GM12892 (cell line): Measurements from ENCODE around the gene BZW1.

Source experiments
- DNase-seq: peaks from one replicate; pipeline ENCODE4 v3.0.0; 2011; ENCODE audit not compliant: insufficient read length
- FAIRE-seq: peaks from 2 replicates; lab custom pipeline; 2011; peaks lifted over from hg19 to GRCh38; lab: Jason Lieb, UNC
- POLR2A ChIP-seq: IDR thresholded peaks from 2 replicates; pipeline ENCODE4 v1.6.1; 2011; ENCODE audit warnings: low read depth, low read length, control low read depth
- POLR2AphosphoS5 ChIP-seq: IDR thresholded peaks from 2 replicates; pipeline ENCODE4 v1.6.1; 2011; ENCODE audit warnings: low read depth, low read length, control low read depth
- TAF1 ChIP-seq: IDR thresholded peaks from 2 replicates; pipeline ENCODE4 v1.6.1; 2011; ENCODE audit warnings: low read depth, mild to moderate bottlenecking, control low read depth, low read length, borderline replicate concordance

The BZW1 gene

DNA sequence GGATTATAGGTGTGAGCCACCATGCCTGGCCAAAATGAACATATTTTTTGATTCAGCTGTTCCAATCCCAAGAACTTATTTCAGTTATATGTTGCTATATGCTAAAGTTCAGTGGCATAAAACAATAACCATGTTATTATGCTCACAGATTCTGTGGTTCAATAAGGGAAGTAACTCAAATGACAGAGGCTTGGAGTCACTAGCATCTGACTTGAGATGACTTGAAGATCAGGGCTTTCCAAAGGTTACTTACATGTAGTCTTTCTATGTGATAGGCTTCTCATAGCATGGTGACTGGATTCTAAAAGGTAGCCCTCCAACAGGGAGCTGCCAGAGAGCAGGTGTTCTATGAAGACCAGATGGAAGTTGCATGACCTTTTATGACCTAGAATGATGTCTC, 35.6 kb downstream of the BZW1 start:
- FAIRE-seq = no peak
- no peak for DNase-seq
- TF ChIP-seq POLR2A = no peak
- TF ChIP-seq POLR2AphosphoS5 = no peak
- no peak for TF ChIP-seq TAF1

DNA sequence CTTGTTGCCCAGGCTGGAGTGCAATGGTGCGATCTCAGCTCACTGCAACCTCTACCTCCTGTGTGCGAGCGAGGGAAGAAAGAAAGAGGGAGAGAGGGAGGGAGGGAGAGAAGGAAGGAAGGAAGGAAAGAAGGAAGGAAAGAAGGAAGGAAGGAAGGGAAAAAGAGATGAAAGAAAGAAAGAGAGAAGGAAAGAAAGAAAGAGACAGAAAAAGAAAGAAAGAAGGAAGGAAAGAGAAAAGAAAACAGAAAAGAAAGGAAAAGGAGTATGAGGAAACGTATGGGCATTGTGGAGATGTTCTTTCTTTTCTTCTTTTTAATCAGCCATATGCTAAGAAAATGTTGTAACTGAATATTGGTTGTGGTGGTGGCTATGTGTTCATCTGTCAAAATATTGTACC, 36.2 kb downstream of the BZW1 start:
- DNase-seq (no peak), FAIRE-seq (no peak)
- no peak for TF ChIP-seq TAF1

DNA sequence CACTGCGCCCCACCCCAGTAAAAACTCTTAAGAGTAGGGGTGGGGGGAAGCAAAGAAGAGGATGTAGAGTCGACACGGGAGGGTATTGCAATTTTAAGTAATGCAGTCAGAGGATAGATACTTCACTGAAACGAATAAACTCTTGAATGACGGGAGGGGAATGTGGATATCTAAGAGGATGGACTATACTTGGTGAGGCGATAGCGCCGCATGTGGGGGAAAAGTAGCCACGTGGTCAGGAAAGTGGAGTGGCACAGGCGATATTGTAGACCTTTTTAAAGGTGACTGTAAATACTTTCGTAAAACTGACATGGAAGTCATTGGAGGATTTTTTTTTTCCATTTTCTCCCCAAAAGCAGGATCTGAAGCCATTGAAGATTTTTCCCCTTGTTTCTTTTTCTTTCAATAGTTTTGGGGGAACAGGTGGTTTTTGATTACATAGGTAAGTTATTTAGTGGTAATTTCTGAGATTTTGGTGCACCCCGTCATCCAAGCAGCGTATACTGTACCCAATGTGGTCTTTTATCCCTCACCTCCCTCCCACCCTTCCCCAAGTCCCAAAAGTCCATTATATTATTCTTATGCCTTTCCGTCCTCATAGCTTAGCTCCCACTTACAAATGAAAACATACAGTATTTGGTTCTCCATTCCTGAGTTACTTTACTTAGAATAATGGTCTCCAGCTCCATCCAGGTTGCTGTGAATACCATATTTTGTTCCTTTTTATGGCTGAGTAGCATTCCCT, 39.0 kb downstream of the BZW1 start:
- no peak for DNase-seq
- no peak for TF ChIP-seq POLR2A
- peak; percentile 45; the same call in 1 of the 2 replicates for TF ChIP-seq POLR2AphosphoS5
- FAIRE-seq = no peak

DNA sequence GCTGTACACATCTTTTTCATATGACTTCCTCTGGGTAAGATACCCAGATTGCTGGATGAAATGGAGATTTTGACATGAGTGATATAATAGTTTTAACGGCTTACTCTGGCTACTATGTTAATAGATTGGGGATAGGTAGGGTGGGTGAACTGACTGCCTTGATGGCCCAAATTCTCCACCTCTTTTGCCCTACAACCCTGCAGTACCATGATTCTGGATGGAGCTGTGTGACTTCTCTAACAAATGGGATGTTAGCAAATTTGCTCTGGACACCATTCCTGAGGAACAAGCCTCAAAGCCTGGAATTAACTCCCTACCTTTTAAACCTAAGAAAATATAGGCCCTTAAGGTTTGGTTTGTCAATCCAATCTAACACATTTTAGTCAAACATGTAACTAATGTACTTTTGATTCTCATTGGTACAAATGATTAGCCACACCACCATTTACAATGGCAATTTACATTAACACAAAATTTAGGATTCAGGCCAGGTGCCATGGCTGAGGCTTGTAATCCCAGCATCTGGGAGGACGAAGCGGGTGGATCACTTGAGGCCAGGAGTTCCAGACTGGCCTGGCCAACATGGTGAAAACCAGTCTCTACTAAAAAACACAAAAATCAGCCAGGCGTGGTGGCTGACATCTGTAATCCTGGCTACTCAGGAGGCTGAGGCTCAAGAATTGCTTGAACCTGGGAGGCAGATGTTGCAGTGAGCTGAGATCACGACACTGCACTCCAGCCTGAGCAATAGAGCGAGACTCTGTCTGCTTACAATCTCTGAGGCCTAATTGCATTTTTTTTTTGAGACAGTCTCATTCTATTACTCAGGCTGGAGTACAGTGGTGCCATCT, 39.9 kb downstream of the BZW1 start:
- peak; percentile 53 for TF ChIP-seq POLR2A
- TF ChIP-seq POLR2AphosphoS5 = peak; percentile 76
- no peak for TF ChIP-seq TAF1
- no peak for FAIRE-seq
- DNase-seq = no peak

DNA sequence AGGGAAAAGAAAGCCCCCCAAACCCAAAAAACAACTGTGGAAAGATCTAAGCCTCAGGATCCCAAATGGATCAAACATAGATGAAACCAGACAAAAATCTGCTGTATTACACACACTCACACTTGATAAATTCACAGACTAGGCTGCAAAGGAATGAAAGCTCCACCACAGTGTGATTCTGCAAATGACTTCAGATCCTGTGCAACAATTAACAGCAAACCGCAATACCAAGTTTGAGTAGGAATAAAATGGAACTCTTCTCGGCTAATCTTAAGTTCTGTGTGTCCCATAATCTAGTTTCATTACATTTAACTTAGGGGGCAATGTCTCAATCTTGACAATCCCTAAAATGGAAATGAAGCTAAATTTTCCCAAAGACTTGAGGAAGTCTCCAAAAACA, 40.9 kb downstream of the BZW1 start:
- TF ChIP-seq TAF1 (no peak), POLR2AphosphoS5 (no peak), POLR2A (no peak)
- FAIRE-seq = no peak

DNA sequence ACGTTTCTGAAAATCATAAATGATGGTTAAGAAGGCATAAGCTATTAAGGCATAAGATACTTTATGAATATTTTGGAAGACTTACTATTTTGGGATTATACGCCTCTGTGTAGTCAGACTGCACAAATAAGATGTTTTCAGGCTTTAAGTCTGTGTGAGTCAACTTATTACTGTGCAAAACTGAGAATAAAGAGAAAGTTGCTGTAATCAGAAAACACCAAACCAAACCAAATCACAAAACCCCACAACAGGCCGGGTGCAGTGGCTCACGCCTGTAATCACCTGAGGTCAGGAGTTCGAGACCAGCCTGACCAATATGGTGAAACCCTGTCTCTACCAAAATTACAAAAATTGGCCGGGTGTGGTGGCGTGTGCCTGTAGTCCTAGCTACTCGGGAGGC, 45.1 kb downstream of the BZW1 start:
- FAIRE-seq (no peak), DNase-seq (no peak)
- TF ChIP-seq POLR2AphosphoS5 = no peak
- TF ChIP-seq POLR2A = no peak
- TF ChIP-seq TAF1 = no peak

More for the DNA sequence above, 40.9 kb downstream of the BZW1 start:
- no peak for DNase-seq

DNA sequence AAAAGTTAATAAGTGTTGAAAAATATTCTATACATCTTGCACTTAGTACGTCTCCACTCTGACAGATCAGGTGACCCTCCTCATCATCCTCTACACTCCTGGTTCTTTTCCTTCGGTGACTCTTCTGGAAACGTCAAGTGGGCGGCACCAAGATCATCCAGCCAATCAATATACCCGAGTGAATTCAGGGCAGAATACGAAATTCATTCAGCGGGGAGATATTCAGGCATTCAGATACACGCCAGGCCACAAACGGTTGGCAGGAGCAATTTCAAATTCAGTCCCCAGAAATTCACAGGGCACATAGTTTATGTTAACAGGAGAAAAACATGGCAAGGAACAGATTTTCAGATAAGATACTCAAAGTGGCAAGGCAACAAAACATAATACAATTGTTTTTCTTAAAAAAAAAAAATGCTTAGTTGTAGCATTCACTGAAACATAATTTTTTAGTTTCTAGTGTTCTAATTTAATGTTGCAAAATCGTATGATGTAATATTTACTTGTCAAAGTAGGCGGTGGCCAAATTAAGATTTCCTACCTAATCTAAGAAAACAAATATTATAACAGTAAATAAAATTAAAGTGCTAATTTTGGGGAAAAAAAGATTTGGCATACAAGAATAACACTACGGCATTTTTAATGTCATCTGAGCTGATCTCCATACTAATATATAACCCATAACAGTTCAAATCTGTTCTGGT, 48.5 kb downstream of the BZW1 start:
- FAIRE-seq (no peak), DNase-seq (no peak)
- TF ChIP-seq TAF1 (no peak), POLR2AphosphoS5 (no peak), POLR2A (no peak)

DNA sequence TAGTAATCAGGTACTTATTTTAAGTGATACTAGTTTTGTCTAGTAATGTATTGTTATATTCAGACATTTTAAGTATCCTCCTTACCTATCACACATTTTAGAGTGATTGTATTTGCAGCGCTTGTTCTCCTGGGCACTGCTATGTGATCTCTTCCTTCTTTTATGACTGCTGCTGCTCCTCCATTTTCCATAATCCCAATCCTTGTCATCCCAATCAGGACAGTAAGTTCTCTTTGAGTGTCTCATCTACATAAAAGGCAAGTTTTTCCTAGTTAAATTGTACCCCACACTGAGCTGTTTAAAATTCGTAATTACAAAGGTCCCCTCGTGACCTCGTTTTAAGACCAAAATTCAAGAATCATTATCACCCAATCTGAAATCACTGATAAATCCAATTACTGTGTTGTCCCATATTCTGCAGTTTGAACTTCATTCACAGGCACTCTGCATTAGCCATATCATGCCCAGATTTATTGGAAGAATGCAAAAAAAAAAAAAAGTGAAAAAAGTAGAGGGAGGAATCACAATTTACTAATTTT, 50.0 kb downstream of the BZW1 start:
- FAIRE-seq (no peak), DNase-seq (no peak)
- TF ChIP-seq POLR2AphosphoS5 = no peak
- no peak for TF ChIP-seq TAF1
- TF ChIP-seq POLR2A = no peak

DNA sequence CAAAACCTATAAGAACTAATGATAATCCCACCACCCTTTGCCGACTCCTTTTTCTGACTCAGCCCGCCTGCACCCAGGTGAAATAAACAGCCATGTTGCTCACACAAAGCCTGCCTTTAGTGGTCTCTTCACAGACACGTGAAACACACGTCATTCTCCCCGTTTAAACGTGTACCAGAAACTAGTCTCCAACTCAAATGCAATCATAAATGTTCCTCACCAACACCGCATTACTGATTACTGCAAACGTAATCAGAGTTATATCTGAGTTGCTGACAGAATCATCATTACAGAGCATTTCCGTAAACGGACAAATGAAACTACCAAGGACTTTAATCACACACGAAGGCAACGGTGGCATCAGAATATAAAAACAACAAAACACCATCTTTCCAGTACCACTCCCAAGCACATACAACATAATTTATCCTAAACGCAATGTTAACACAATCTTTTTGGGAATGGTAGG, 50.9 kb downstream of the BZW1 start:
- TF ChIP-seq POLR2A = peak; percentile 41
- no peak; the same call in 1 of the 2 replicates for TF ChIP-seq POLR2AphosphoS5
- FAIRE-seq (peak; percentile 78), DNase-seq (no peak)

DNA sequence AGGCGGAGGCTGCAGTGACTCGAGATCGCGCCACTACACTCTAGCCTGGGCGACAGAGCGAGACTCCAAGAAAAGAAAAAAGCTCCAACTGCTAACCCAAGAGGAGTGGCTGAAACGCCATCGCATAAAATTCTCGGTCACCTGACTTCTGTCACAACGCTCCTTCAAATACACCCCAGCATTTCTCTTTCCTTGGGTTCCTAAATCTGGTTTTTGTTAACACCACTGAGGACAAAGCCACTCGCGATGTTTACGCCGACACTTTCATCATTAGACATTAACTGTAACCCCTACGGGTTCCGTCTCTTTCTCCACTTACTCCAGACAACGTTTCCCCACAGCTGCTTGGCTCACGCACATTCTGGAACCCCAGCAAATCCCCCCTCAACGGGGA, 52.1 kb downstream of the BZW1 start:
- TF ChIP-seq POLR2AphosphoS5 (no peak), POLR2A (no peak), TAF1 (no peak)
- FAIRE-seq (no peak), DNase-seq (no peak)
